Measurements from ENCODE around the gene MORN5. TPM values are rescaled to one million over a fixed set of nuclear protein-coding genes. Genes with fewer than 3 reads are reported as not detected.

The MORN5 gene
- total RNA-seq, 2 donors from 2014 or later = 0.81 TPM; not detected in 1

DNA sequence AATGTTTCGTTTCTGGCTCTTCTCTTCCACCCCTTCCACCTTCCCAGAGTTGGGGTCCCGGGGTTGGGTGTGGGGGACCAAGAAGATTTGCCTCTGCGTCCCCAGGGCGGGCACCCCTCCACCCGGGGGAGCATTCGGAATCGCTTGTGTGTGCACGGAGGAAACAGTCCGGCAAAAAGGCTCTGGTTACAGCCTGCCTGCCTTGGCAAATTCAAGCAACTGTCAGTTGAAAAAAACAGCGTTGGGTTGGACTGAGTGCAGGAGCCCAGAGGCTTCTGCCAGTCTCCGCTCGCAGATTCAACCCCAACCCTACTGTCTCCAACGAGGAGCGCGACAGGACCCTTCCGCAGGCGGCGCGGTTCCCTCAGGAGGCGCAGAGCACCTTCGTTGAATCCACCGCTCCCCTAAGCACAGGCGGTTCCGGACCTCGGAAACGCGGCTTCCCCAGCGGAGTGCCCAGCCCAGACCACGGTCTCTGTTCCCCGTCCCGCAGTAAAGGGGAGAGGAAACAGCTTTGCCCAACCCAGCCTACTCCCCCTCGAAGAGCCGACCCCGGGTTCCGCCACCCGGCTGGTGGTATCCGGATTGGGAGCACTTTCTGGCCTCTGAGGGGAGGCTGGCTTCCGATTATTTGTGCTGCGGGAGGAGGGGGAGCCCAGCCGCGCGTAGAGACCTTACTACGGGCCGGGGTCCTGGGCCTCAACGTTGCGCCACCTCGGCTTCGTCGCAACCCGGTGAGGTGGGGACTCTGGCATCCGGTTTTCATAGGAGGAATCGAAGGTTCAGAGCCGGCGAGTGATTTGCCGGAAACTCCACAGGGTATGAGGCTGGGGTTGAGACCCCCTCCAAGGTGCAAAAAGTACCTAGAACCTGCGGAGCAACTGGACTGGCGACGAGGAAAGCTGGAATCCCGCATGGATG lies 59.5 kb downstream of the MORN5 start:
- H3K27me3 ChIP-seq (ENCODE audit: control insufficient read depth, insufficient read depth, low read length, poor library complexity, severe bottlenecking) = peaks cover 100% of the 10 kb centered on the region
- H3K36me3 ChIP-seq (ENCODE audit: control insufficient read depth, insufficient read depth, low read length) = no peaks in the 10 kb centered on the region
- peaks cover 28% of the 10 kb centered on the region for H3K4me1 Mint-ChIP-seq
- H3K4me1 ChIP-seq (ENCODE audit: control insufficient read depth, insufficient read depth, low read length) = peaks cover 10% of the 10 kb centered on the region
- WGBS, 2 experiments (ENCODE audit: insufficient coverage in 1 of 2, insufficient read length in 1 of 2) = 2 to 3% methylated on average over 12 to 59 of the region's 59 CpGs
- H3K9me3 ChIP-seq (ENCODE audit: control insufficient read depth, low read length) = no peaks in the 10 kb centered on the region
- peaks cover 100% of the 10 kb centered on the region for H3K27me3 Mint-ChIP-seq (ENCODE audit: insufficient read depth)
- H3K4me3 Mint-ChIP-seq = peak overlapping the region; percentile 51
- peak overlapping the region; percentile 75 for H3K4me3 ChIP-seq (ENCODE audit: low read length)
- H3K27ac Mint-ChIP-seq = no peak overlapping the region
- no peaks in the 10 kb centered on the region for H3K9me3 Mint-ChIP-seq
- no peaks in the 10 kb centered on the region for H3K36me3 Mint-ChIP-seq (ENCODE audit: low read depth)
- DNase-seq = peak; percentile 81
- TF ChIP-seq, protein P1, sequence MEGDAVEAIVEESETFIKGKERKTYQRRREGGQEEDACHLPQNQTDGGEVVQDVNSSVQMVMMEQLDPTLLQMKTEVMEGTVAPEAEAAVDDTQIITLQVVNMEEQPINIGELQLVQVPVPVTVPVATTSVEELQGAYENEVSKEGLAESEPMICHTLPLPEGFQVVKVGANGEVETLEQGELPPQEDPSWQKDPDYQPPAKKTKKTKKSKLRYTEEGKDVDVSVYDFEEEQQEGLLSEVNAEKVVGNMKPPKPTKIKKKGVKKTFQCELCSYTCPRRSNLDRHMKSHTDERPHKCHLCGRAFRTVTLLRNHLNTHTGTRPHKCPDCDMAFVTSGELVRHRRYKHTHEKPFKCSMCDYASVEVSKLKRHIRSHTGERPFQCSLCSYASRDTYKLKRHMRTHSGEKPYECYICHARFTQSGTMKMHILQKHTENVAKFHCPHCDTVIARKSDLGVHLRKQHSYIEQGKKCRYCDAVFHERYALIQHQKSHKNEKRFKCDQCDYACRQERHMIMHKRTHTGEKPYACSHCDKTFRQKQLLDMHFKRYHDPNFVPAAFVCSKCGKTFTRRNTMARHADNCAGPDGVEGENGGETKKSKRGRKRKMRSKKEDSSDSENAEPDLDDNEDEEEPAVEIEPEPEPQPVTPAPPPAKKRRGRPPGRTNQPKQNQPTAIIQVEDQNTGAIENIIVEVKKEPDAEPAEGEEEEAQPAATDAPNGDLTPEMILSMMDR (conservative IDR thresholded peaks at IDR 0.05) = no peak
- H3K9ac ChIP-seq (ENCODE audit: extremely low read depth, low read length, poor library complexity, severe bottlenecking) = no peak overlapping the region
- no peak overlapping the region for H3K27ac ChIP-seq (ENCODE audit: low read depth, low read length)

DNA sequence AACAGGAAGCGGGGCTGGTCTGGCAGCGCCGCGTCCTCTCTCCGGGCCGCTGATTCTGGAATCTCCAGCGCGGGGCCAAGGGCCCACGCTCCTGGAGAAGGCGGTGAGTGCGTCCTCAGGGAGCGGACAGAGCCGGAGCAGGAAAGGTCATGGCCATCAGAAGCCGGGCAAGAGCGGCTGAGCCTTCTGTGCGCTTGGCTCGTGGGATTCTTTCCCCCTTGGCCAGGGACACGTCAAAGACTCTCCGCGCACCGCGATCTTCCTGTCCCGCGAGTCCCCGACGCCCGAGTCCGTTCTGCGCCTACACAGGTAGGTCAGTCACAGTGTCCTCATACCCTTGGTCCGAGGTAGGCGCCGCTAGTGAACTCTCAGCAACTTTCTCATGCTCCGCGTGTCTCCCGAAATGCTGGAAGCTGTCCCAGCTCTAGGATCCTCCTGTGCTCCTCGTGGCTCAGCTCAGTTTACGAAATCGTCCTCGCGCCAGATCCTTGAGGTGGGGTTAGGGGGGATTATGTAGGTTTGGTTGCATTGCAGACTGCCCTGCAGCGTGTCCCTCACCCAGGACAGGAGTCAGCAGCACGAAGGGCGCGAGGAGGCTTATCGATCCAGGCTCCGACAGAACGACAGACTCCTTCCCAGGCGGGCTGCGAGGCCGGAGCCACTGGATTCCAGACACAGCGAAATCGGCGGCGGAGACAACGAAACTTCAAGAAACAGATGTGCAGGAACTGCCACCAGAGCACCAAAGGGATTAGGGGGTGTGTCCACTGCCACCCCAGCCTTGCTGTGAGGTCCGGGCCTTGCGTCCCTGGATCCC lies 60.4 kb downstream of the MORN5 start:
- Mint-ChIP-seq H3K4me1 (peaks cover 28% of the 10 kb centered on the region), H3K27me3 (ENCODE audit: insufficient read depth) (peaks cover 100% of the 10 kb centered on the region), H3K4me3 (peak overlapping the region; percentile 51), H3K27ac (no peak overlapping the region), H3K9me3 (no peaks in the 10 kb centered on the region), H3K36me3 (ENCODE audit: low read depth) (no peaks in the 10 kb centered on the region)
- Histone ChIP-seq H3K36me3 (ENCODE audit: control insufficient read depth, insufficient read depth, low read length) (no peaks in the 10 kb centered on the region), H3K27ac (ENCODE audit: low read depth, low read length) (no peak overlapping the region), H3K9ac (ENCODE audit: extremely low read depth, low read length, poor library complexity, severe bottlenecking) (no peak overlapping the region), H3K9me3 (ENCODE audit: control insufficient read depth, low read length) (no peaks in the 10 kb centered on the region), H3K27me3 (ENCODE audit: control insufficient read depth, insufficient read depth, low read length, poor library complexity, severe bottlenecking) (peaks cover 100% of the 10 kb centered on the region), H3K4me3 (ENCODE audit: low read length) (peak overlapping the region; percentile 75), H3K4me1 (ENCODE audit: control insufficient read depth, insufficient read depth, low read length) (peaks cover 10% of the 10 kb centered on the region)
- TF ChIP-seq, protein P1 (conservative IDR thresholded peaks at IDR 0.05) = no peak
- peak; percentile 78 for DNase-seq
- 3% methylated on average over 33 to 57 of the region's 57 CpGs for WGBS, 2 experiments (ENCODE audit: insufficient coverage in 1 of 2, insufficient read length in 1 of 2)

DNA sequence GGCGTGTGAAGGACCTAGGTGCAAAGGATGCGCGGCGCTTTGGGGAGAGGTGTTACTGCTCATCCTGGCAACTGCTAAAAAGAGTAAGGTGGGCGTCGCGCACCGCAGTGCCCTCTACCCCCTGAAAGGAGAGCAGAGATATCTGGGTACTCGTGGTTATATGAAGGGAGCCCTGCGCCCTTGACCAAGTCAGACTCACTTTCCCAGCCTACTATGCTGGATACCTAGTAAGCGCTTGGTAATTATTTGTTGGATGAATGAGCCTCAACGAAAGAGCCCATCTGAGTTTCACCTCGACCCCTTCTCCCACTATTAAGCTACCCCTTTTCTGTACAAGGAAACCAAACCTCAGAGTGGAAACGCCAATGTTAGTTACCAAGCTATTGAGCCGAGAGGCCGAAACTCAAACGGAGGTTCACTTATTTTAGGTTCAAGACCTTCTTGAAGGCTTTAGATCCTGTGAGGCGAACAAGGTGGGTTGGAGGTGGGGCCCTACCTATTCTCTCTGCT lies 61.0 kb downstream of the MORN5 start:
- no peak for DNase-seq
- Histone ChIP-seq H3K9me3 (ENCODE audit: control insufficient read depth, low read length) (no peaks in the 10 kb centered on the region), H3K9ac (ENCODE audit: extremely low read depth, low read length, poor library complexity, severe bottlenecking) (no peak overlapping the region), H3K36me3 (ENCODE audit: control insufficient read depth, insufficient read depth, low read length) (no peaks in the 10 kb centered on the region), H3K4me1 (ENCODE audit: control insufficient read depth, insufficient read depth, low read length) (peaks cover 10% of the 10 kb centered on the region), H3K27me3 (ENCODE audit: control insufficient read depth, insufficient read depth, low read length, poor library complexity, severe bottlenecking) (peaks cover 100% of the 10 kb centered on the region), H3K27ac (ENCODE audit: low read depth, low read length) (no peak overlapping the region), H3K4me3 (ENCODE audit: low read length) (no peak overlapping the region)
- H3K27me3 Mint-ChIP-seq (ENCODE audit: insufficient read depth) = peaks cover 100% of the 10 kb centered on the region
- no peak overlapping the region for H3K27ac Mint-ChIP-seq
- TF ChIP-seq, protein P1 (conservative IDR thresholded peaks at IDR 0.05) = no peak
- peaks cover 3% of the 10 kb centered on the region for H3K9me3 Mint-ChIP-seq
- no peaks in the 10 kb centered on the region for H3K36me3 Mint-ChIP-seq (ENCODE audit: low read depth)
- peaks cover 28% of the 10 kb centered on the region for H3K4me1 Mint-ChIP-seq
- H3K4me3 Mint-ChIP-seq = peak overlapping the region; percentile 51
- 10 to 13% methylated on average over 12 to 17 of the region's 18 CpGs for WGBS, 2 experiments (ENCODE audit: insufficient coverage in 1 of 2, insufficient read length in 1 of 2)

Measured in endodermal cell (in vitro differentiated cells).